ENCODE data around the gene THSD8. TPM values are rescaled to one million over a fixed set of nuclear protein-coding genes. Genes with fewer than 3 reads are reported as not detected.

Gene THSD8
- total and polyA plus RNA-seq, 2 donors (not counting 1 experiment from before 2014, with no cell fraction given): not detected

GRCh38 chr19:12837225-12837624 is 35.4 kb downstream of the THSD8 start:
- H3K27me3 ChIP-seq (replicated peaks in 1 of 4; ENCODE audit: control extremely low read depth in 1 of 4, control insufficient read depth in 3 of 4, insufficient read depth in 4 of 4, low read length in 3 of 4): peaks cover 6 to 95% (median 66%) of the 10 kb centered on the region in 4 experiments
- Mint-ChIP-seq H3K27me3 (peaks cover 69% of the 10 kb centered on the region), H3K9me3 (ENCODE audit: insufficient read depth) (no peaks in the 10 kb centered on the region), H3K4me3 (peak overlapping the region; percentile 53), H3K4me1 (peaks cover 55% of the 10 kb centered on the region), H3K27ac (no peak overlapping the region)
- TF ChIP-seq CTCF (IDR thresholded peaks at IDR 0.05): no peak
- TF ChIP-seq EZH2 (IDR thresholded peaks at IDR 0.05; ENCODE audit: borderline replicate concordance, insufficient read depth, low read depth, low read length, poor library complexity, severe bottlenecking): no peak
- no peak overlapping the region for H3K27ac ChIP-seq (ENCODE audit: low read length in 2 of 2)
- no peak overlapping the region for H2AFZ ChIP-seq (ENCODE audit: insufficient read depth, low read depth, low read length, poor library complexity, severe bottlenecking)
- 89% methylated on average over 2 of the region's 4 CpGs for WGBS (ENCODE audit: insufficient coverage)
- intact Hi-C loops (cut with micrococcal nuclease): no loop called here
- H3K4me1 ChIP-seq (ENCODE audit: control insufficient read depth in 2 of 2, insufficient read depth in 2 of 2, low read length in 2 of 2): peaks cover 54 to 67% of the 10 kb centered on the region in 2 donors
- DNase-seq (no peak), ATAC-seq (ENCODE audit: low read depth) (no peak)
- ChIA-PET POLR2A (no interaction called here), CTCF (interaction anchor here (0.6 to 1.8 kb wide), 7 partner anchors 9 to 1550 kb away, joined by 3 to 12 read pairs (median 4); no protein-coding TSS in a partner anchor)
- H3K9ac ChIP-seq (ENCODE audit: low read length): no peak overlapping the region
- H3K4me2 ChIP-seq (replicated peaks; ENCODE audit: low read depth, low read length, poor library complexity, severe bottlenecking): no peak overlapping the region
- H3K36me3 ChIP-seq (replicated peaks in 1 of 2; ENCODE audit: control extremely low read depth in 1 of 2, control insufficient read depth in 1 of 2, extremely low read depth in 1 of 2, insufficient read depth in 2 of 2, low read length in 1 of 2): no peaks in the 10 kb centered on the region
- H3K79me2 ChIP-seq (ENCODE audit: control insufficient read depth, insufficient read depth, low read length): no peaks in the 10 kb centered on the region
- no peaks in the 10 kb centered on the region for H4K20me1 ChIP-seq (ENCODE audit: control insufficient read depth, insufficient read depth, low read length, poor library complexity, severe bottlenecking)
- H3K4me3 ChIP-seq (ENCODE audit: control extremely low read depth in 1 of 5, extremely low read depth in 1 of 5, insufficient read depth in 1 of 5, low read depth in 2 of 5, low read length in 4 of 5): no peak overlapping the region
- H3K9me3 ChIP-seq (ENCODE audit: control extremely low read depth in 1 of 3, control insufficient read depth in 2 of 3, insufficient read depth in 1 of 3, low read length in 2 of 3): peaks cover 0 to 52% (median 7%) of the 10 kb centered on the region in 3 donors

- CTCF ChIA-PET: interaction anchor here (1.8 kb wide), 1 partner anchor 9 kb away, joined by 12 read pairs; no protein-coding TSS in a partner anchor
- Histone ChIP-seq H3K27me3 (replicated peaks in 1 of 4; ENCODE audit: control extremely low read depth in 1 of 4, control insufficient read depth in 3 of 4, insufficient read depth in 4 of 4, low read length in 3 of 4) (peaks cover 6 to 93% (median 57%) of the 10 kb centered on the region in 4 experiments), H3K4me2 (replicated peaks; ENCODE audit: low read depth, low read length, poor library complexity, severe bottlenecking) (peak within 1 kb of the TSS; percentile 91), H3K9me3 (ENCODE audit: control extremely low read depth in 1 of 3, control insufficient read depth in 2 of 3, insufficient read depth in 1 of 3, low read length in 2 of 3) (peaks cover 0 to 44% (median 7%) of the 10 kb centered on the region in 3 donors), H2AFZ (ENCODE audit: insufficient read depth, low read depth, low read length, poor library complexity, severe bottlenecking) (peak within 1 kb of the TSS; percentile 44), H3K4me1 (ENCODE audit: control insufficient read depth in 2 of 2, insufficient read depth in 2 of 2, low read length in 2 of 2) (peaks cover 43 to 56% of the 10 kb centered on the region in 2 donors), H3K4me3 (ENCODE audit: control extremely low read depth in 1 of 5, extremely low read depth in 1 of 5, insufficient read depth in 1 of 5, low read depth in 2 of 5, low read length in 4 of 5) (peak within 1 kb of the TSS in 3 of 5 experiments; percentile 12 to 57 (median 36)), H4K20me1 (ENCODE audit: control insufficient read depth, insufficient read depth, low read length, poor library complexity, severe bottlenecking) (no peaks in the 10 kb centered on the region), H3K27ac (ENCODE audit: low read length in 2 of 2) (no peak within 1 kb of the TSS), H3K36me3 (replicated peaks in 1 of 2; ENCODE audit: control extremely low read depth in 1 of 2, control insufficient read depth in 1 of 2, extremely low read depth in 1 of 2, insufficient read depth in 2 of 2, low read length in 1 of 2) (no peaks in the 10 kb centered on the region), H3K9ac (ENCODE audit: low read length) (peak within 1 kb of the TSS; percentile 52), H3K79me2 (ENCODE audit: control insufficient read depth, insufficient read depth, low read length) (no peaks in the 10 kb centered on the region)
- 2% methylated on average over 58 of the region's 69 CpGs for WGBS (ENCODE audit: insufficient coverage)
- Mint-ChIP-seq H3K4me3 (peak within 1 kb of the TSS; percentile 75), H3K9me3 (ENCODE audit: insufficient read depth) (no peaks in the 10 kb centered on the region), H3K4me1 (peaks cover 48% of the 10 kb centered on the region), H3K27ac (no peak within 1 kb of the TSS), H3K27me3 (peaks cover 65% of the 10 kb centered on the region)
- ATAC-seq (ENCODE audit: low read depth): peak; percentile 72
- DNase-seq: peak; percentile 74
- POLR2A ChIA-PET: no interaction called here
- TF ChIP-seq EZH2 (IDR thresholded peaks at IDR 0.05; ENCODE audit: borderline replicate concordance, insufficient read depth, low read depth, low read length, poor library complexity, severe bottlenecking) (no peak), CTCF (IDR thresholded peaks at IDR 0.05) (peak; percentile 63)
- intact Hi-C loops (cut with micrococcal nuclease): loop anchor here (2.0 kb wide), 1 partner anchor 32 kb away; the partner anchor contains the start of gene RNASEH2A
These were observed 36.5 kb downstream of the THSD8 start, which contains the start of gene MAST1 for GRCh38 chr19:12838182-12838885. Gene MAST1, plus strand, starts transcription at chr19:12838515. Its CDS starts 58 bp downstream, at chr19:12838573.
